GM21360 (cell line): ENCODE data around the gene ABCC2.
"Not testable (repeated sequence)": the region's sequence is repeated elsewhere in the genome, so short reads cannot be mapped to it uniquely, and the experiment has no call there.

Experiments used
- ATAC-seq: cut with Tn5 transposase; IDR thresholded peaks from one replicate; pipeline ENCODE4 v1.9.1; 2021; ENCODE audit warnings: mild to moderate bottlenecking, moderate library complexity; ENCODE audit not compliant: unreplicated experiment

Gene ABCC2

GRCh38 chr10:99888622-99889021 lies 106.2 kb downstream of the ABCC2 start:
- no peak for ATAC-seq

GRCh38 chr10:99894613-99895012 lies 112.2 kb downstream of the ABCC2 start:
- ATAC-seq: no peak

DNA sequence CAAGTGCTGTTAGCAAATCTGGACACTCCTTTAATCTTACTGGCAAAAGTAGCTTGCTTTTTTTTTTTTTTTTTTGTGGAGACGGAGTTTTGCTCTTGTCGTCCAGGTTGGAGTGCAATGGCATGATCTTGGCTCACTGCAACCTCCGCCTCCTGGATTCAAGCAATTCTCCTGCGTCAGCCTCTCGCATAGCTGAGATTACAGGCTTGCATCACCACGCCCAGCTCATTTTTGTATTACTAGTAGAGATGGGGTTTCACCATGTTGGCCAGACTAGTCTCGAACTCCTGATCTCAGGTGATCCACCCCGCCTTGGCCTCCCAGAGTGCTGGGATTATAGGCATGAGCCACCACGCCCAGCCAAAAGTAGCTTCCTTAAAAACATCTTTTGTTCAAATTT lies 112.6 kb downstream of the ABCC2 start:
- ATAC-seq: not testable (repeated sequence)

GRCh38 chr10:99895867-99896266 lies 113.4 kb downstream of the ABCC2 start:
- no peak for ATAC-seq
